ENCODE results near the gene ITCH.

- no peak for TF ChIP-seq CTCF (IDR thresholded peaks at IDR 0.05)
- TF ChIP-seq POLR2A (IDR thresholded peaks at IDR 0.05): no peak
Observed at GRCh38 chr20:34420146-34420545, 57.1 kb downstream of the ITCH start.

All from ovary (tissue), 3 donors.